WTC11 (cell line): ENCODE data around the gene ADNP2. TPM values are rescaled to one million over a fixed set of nuclear protein-coding genes. Genes with fewer than 3 reads are reported as not detected.

Experiments
- ATAC-seq: fragments of 200-7000 bp; cut with Tn5 transposase; 2 replicates; pipeline ENCODE4 v1.10.0; 2021; ENCODE audit warnings: mild to moderate bottlenecking, moderate library complexity
- CTCF ChIA-PET: fragments of 300-600 bp; sonication (Branson Sonifier 250); formaldehyde crosslinking; loops from one replicate; lab custom pipeline; 2021; ENCODE audit warnings: antibody characterized with exemption; lab: Charles Lee
- POLR2A ChIA-PET: fragments of 350-600 bp; sonication (Branson Sonifier 250); formaldehyde crosslinking; loops from one replicate; lab custom pipeline; 2021; ENCODE audit warnings: antibody characterized with exemption; lab: Charles Lee
- DNase-seq: peaks from one replicate; pipeline ENCODE4 v3.0.0; 2021; ENCODE audit warnings: low spot score
- H3K27ac Mint-ChIP-seq: 2 replicates; pipeline ENCODE4 v1.8.0; 2021; ENCODE audit warnings: mixed read lengths
- H3K27me3 Mint-ChIP-seq: 2 replicates; pipeline ENCODE4 v1.8.0; 2021; ENCODE audit warnings: low read depth, mild to moderate bottlenecking, moderate library complexity, mixed read lengths
- H3K36me3 Mint-ChIP-seq: 2 replicates; pipeline ENCODE4 v1.8.0; 2021; ENCODE audit warnings: mixed read lengths
- H3K4me1 Mint-ChIP-seq: 2 replicates; pipeline ENCODE4 v1.8.0; 2022; ENCODE audit warnings: mixed read lengths
- H3K4me3 Mint-ChIP-seq: 2 replicates; pipeline ENCODE4 v1.8.0; 2021; ENCODE audit warnings: mild to moderate bottlenecking, moderate library complexity, mixed read lengths
- H3K9me3 Mint-ChIP-seq: 2 replicates; pipeline ENCODE4 v1.8.0; 2021; ENCODE audit warnings: mixed read lengths
- E2F5 ChIP-seq: sonication (generic); formaldehyde crosslinking; IDR thresholded peaks from 2 replicates; pipeline ENCODE4 v1.8.1; 2022; ENCODE audit warnings: mild to moderate bottlenecking, moderate library complexity, missing genetic modification reagents
- GRHL2 ChIP-seq: fragments of 250-450 bp; sonication (Bioruptor Pico); IDR thresholded peaks from 2 replicates; pipeline ENCODE4 v1.8.0; 2022; ENCODE audit warnings: mild to moderate bottlenecking, moderate library complexity; ENCODE audit not compliant: insufficient replicate concordance, severe bottlenecking
- JAZF1 ChIP-seq: fragments of 250-450 bp; sonication (Bioruptor Pico); IDR thresholded peaks from 2 replicates; pipeline ENCODE4 v1.9.0; 2021; ENCODE audit warnings: moderate library complexity, mild to moderate bottlenecking, inconsistent platforms
- NR3C1 ChIP-seq: sonication (generic); formaldehyde crosslinking; conservative IDR thresholded peaks from 2 replicates; pipeline ENCODE4 v1.8.1; 2023; ENCODE audit warnings: low read depth, mild to moderate bottlenecking, missing genetic modification reagents
- ZNF232 ChIP-seq: sonication (generic); formaldehyde crosslinking; IDR thresholded peaks from 2 replicates; pipeline ENCODE4 v1.8.0; 2022; ENCODE audit warnings: mild to moderate bottlenecking, missing genetic modification reagents
- total RNA-seq: library from RNA; stranded (reverse); gene quantifications from 3 replicates; pipeline ENCODE4 v1.2.3, GENCODE V29; 2021
- TF ChIP-seq, protein P1 (sequence below): sonication (generic); formaldehyde crosslinking; IDR thresholded peaks from 2 replicates; pipeline ENCODE4 v1.8.0; 2023; ENCODE audit warnings: missing genetic modification reagents
- TF ChIP-seq, protein P2 (sequence below): sonication (generic); formaldehyde crosslinking; IDR thresholded peaks from 2 replicates; pipeline ENCODE4 v1.8.0; 2023; ENCODE audit warnings: mild to moderate bottlenecking, missing genetic modification reagents
- TF ChIP-seq, protein P3 (sequence below): fragments of 200-600 bp; IDR thresholded peaks from 2 replicates; pipeline ENCODE4 v1.8.0; 2022; ENCODE audit warnings: antibody characterized with exemption
- TF ChIP-seq, protein P4 (sequence below): sonication (generic); formaldehyde crosslinking; IDR thresholded peaks from 2 replicates; pipeline ENCODE4 v1.8.0; 2022; ENCODE audit warnings: mild to moderate bottlenecking, missing genetic modification reagents

ADNP2 gene
- total RNA-seq, 1 experiment from 2014 or later = 56.0 TPM

GRCh38 chr18:80147037-80147417 lies 38.0 kb downstream of the ADNP2 start:
- H3K4me1 Mint-ChIP-seq = no peaks in the 10 kb centered on the region
- TF ChIP-seq, protein P1, sequence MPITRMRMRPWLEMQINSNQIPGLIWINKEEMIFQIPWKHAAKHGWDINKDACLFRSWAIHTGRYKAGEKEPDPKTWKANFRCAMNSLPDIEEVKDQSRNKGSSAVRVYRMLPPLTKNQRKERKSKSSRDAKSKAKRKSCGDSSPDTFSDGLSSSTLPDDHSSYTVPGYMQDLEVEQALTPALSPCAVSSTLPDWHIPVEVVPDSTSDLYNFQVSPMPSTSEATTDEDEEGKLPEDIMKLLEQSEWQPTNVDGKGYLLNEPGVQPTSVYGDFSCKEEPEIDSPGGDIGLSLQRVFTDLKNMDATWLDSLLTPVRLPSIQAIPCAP (CRISPR knock-in tag) = no peak
- TF ChIP-seq JAZF1 (no peak), ZNF232 (CRISPR knock-in tag) (no peak), E2F5 (CRISPR knock-in tag) (no peak), GRHL2 (CRISPR knock-in tag) (no peak), NR3C1 (CRISPR knock-in tag) (no peak)
- TF ChIP-seq, protein P2, sequence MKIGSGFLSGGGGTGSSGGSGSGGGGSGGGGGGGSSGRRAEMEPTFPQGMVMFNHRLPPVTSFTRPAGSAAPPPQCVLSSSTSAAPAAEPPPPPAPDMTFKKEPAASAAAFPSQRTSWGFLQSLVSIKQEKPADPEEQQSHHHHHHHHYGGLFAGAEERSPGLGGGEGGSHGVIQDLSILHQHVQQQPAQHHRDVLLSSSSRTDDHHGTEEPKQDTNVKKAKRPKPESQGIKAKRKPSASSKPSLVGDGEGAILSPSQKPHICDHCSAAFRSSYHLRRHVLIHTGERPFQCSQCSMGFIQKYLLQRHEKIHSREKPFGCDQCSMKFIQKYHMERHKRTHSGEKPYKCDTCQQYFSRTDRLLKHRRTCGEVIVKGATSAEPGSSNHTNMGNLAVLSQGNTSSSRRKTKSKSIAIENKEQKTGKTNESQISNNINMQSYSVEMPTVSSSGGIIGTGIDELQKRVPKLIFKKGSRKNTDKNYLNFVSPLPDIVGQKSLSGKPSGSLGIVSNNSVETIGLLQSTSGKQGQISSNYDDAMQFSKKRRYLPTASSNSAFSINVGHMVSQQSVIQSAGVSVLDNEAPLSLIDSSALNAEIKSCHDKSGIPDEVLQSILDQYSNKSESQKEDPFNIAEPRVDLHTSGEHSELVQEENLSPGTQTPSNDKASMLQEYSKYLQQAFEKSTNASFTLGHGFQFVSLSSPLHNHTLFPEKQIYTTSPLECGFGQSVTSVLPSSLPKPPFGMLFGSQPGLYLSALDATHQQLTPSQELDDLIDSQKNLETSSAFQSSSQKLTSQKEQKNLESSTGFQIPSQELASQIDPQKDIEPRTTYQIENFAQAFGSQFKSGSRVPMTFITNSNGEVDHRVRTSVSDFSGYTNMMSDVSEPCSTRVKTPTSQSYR (CRISPR knock-in tag) = no peak
- TF ChIP-seq, protein P3, sequence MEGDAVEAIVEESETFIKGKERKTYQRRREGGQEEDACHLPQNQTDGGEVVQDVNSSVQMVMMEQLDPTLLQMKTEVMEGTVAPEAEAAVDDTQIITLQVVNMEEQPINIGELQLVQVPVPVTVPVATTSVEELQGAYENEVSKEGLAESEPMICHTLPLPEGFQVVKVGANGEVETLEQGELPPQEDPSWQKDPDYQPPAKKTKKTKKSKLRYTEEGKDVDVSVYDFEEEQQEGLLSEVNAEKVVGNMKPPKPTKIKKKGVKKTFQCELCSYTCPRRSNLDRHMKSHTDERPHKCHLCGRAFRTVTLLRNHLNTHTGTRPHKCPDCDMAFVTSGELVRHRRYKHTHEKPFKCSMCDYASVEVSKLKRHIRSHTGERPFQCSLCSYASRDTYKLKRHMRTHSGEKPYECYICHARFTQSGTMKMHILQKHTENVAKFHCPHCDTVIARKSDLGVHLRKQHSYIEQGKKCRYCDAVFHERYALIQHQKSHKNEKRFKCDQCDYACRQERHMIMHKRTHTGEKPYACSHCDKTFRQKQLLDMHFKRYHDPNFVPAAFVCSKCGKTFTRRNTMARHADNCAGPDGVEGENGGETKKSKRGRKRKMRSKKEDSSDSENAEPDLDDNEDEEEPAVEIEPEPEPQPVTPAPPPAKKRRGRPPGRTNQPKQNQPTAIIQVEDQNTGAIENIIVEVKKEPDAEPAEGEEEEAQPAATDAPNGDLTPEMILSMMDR = no peak
- no peaks in the 10 kb centered on the region for H3K27me3 Mint-ChIP-seq
- H3K36me3 Mint-ChIP-seq = peaks cover 9% of the 10 kb centered on the region; the same call in 1 of the 2 replicates
- H3K4me3 Mint-ChIP-seq = peak overlapping the region; percentile 76
- H3K9me3 Mint-ChIP-seq = no peaks in the 10 kb centered on the region
- ChIA-PET CTCF (interaction anchor here (1.2 to 2.3 kb wide), 4 partner anchors 9 to 213 kb away, joined by 3 to 9 read pairs (median 4); no protein-coding TSS in a partner anchor), POLR2A (interaction anchor here (1.0 to 1.1 kb wide), 2 partner anchors 13 to 184 kb away, joined by 3 to 4 read pairs; no protein-coding TSS in a partner anchor)
- 0 out of 2 replicates have a peak, but pooled peaks have one; percentile 19 for ATAC-seq
- H3K27ac Mint-ChIP-seq = no peak overlapping the region
- DNase-seq = no peak

DNA sequence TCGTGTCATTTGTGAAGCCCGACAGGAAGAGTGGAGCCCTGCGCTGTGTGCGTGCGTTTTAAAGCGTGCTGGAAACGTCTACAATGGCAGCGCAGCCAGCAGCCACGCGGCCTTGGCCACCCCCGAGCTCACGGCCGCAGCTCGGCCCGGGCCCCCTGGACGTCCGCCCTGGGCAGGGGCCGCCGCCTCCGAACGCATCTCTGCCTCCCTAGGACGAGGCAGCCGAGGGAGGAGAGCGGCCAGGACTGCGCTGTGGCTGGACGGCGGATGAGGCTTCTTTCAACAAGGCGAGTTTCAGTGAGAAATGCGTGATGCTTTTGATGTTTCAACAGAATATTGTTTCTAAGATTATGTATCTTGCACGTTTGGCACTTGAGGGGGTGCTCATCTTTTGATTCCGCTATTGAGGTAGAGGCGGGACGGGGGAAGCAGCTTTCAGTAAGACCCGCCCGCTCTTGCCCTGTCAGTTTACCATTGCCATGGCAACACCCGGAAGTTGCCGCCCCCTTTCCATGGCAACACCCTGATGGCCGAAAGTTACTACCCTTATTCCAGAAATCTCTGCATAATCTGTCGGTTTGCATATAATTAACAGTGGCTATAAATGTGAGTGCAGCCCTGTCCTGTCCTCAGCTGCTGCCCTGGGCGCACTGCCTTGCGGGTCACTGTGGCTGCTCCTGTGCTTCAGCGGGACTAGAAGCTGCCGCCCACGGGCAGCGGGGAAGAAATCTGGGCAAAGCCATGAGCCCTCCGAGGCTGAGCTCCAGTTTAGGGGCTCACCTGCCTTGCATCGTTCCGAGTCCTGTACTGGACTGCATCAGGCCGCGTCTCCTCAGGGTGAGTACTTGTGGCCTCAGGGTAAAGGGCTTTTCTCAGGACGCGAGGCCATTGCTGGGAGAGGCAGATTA lies 38.6 kb downstream of the ADNP2 start:
- no peak for TF ChIP-seq NR3C1 (CRISPR knock-in tag)
- TF ChIP-seq, protein P4, sequence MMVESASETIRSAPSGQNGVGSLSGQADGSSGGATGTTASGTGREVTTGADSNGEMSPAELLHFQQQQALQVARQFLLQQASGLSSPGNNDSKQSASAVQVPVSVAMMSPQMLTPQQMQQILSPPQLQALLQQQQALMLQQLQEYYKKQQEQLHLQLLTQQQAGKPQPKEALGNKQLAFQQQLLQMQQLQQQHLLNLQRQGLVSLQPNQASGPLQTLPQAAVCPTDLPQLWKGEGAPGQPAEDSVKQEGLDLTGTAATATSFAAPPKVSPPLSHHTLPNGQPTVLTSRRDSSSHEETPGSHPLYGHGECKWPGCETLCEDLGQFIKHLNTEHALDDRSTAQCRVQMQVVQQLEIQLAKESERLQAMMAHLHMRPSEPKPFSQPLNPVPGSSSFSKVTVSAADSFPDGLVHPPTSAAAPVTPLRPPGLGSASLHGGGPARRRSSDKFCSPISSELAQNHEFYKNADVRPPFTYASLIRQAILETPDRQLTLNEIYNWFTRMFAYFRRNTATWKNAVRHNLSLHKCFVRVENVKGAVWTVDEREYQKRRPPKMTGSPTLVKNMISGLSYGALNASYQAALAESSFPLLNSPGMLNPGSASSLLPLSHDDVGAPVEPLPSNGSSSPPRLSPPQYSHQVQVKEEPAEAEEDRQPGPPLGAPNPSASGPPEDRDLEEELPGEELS = 0 out of 2 replicates have a peak, but pooled peaks have one; percentile 37
- ChIA-PET CTCF (interaction anchor here (0.7 to 2.3 kb wide), 6 partner anchors 8 to 214 kb away, joined by 3 to 9 read pairs (median 4); no protein-coding TSS in a partner anchor), POLR2A (interaction anchor here (1.0 to 1.7 kb wide), 3 partner anchors 13 to 184 kb away, joined by 3 to 4 read pairs (median 4); no protein-coding TSS in a partner anchor)
- Mint-ChIP-seq H3K27ac (no peak overlapping the region), H3K27me3 (no peaks in the 10 kb centered on the region), H3K4me1 (no peaks in the 10 kb centered on the region), H3K4me3 (peak overlapping the region; percentile 76), H3K9me3 (no peaks in the 10 kb centered on the region), H3K36me3 (peaks cover 9% of the 10 kb centered on the region; the same call in 1 of the 2 replicates)
- ATAC-seq (peak; percentile 79), DNase-seq (peak; percentile 77)
